Ishikawa (cell line): Measurements from ENCODE around the gene VAV3.

ENCODE experiments used
- EP300 ChIP-seq: IDR thresholded peaks from 2 replicates; pipeline ENCODE4 v1.6.1; 2012; ENCODE audit warnings: borderline replicate concordance
- FOXM1 ChIP-seq: IDR thresholded peaks from 2 replicates; pipeline ENCODE4 v1.6.1; 2012; ENCODE audit warnings: low read depth, borderline replicate concordance
- MAX ChIP-seq: IDR thresholded peaks from 2 replicates; pipeline ENCODE4 v1.6.1; 2012
- TAF1 ChIP-seq: IDR thresholded peaks from 2 replicates; pipeline ENCODE4 v1.6.1; 2012; ENCODE audit warnings: low read depth, mild to moderate bottlenecking
- YY1 ChIP-seq: IDR thresholded peaks from 2 replicates; pipeline ENCODE4 v1.6.1; 2012; ENCODE audit warnings: low read depth
- TF ChIP-seq, protein P1 (sequence below): IDR thresholded peaks from 2 replicates; pipeline ENCODE4 v1.6.1; 2012; ENCODE audit warnings: low read depth, mild to moderate bottlenecking

GRCh38 chr1:107952989-107953388 lies 12.0 kb downstream of the VAV3 start:
- no peak for TF ChIP-seq YY1
- TF ChIP-seq TAF1, result no peak
- TF ChIP-seq, protein P1, sequence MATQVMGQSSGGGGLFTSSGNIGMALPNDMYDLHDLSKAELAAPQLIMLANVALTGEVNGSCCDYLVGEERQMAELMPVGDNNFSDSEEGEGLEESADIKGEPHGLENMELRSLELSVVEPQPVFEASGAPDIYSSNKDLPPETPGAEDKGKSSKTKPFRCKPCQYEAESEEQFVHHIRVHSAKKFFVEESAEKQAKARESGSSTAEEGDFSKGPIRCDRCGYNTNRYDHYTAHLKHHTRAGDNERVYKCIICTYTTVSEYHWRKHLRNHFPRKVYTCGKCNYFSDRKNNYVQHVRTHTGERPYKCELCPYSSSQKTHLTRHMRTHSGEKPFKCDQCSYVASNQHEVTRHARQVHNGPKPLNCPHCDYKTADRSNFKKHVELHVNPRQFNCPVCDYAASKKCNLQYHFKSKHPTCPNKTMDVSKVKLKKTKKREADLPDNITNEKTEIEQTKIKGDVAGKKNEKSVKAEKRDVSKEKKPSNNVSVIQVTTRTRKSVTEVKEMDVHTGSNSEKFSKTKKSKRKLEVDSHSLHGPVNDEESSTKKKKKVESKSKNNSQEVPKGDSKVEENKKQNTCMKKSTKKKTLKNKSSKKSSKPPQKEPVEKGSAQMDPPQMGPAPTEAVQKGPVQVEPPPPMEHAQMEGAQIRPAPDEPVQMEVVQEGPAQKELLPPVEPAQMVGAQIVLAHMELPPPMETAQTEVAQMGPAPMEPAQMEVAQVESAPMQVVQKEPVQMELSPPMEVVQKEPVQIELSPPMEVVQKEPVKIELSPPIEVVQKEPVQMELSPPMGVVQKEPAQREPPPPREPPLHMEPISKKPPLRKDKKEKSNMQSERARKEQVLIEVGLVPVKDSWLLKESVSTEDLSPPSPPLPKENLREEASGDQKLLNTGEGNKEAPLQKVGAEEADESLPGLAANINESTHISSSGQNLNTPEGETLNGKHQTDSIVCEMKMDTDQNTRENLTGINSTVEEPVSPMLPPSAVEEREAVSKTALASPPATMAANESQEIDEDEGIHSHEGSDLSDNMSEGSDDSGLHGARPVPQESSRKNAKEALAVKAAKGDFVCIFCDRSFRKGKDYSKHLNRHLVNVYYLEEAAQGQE, result no peak
- no peak for TF ChIP-seq MAX
- TF ChIP-seq EP300, result no peak
- TF ChIP-seq FOXM1, result no peak
